SK-N-DZ (cell line): ENCODE results near the gene URI1.

Source experiments
- DNase-seq: peaks from one replicate; pipeline ENCODE4 v3.0.0-alpha.2; 2015; ENCODE audit warnings: low spot score
- small RNA-seq, 2 experiments: library from RNA; depleted of rRNA; stranded (forward); fragments of <200 nt; gene quantifications; one replicate each; pipeline ENCODE3, GENCODE V24; 2014

URI1 gene

GRCh38 chr19:30053558-30053957 is 111.5 kb downstream of the URI1 start:
- DNase-seq: no peak

DNA sequence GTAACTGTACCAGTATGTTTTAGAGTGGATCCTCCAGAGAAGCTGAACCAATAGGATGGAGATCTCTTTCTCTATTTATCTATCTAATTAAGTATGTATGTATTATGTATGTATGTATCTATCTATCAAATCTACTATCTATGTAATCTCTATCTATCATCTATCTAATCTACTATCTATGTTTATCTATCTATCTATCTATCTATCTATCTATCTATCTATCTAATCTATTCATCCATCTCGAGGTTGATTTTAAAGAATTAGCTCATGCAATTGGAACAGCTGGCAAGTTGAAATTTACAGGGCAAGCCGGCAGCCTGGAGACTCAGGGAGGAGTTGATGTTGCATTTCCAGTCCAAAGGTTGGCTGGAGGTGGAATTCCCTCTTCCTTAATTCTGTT is 112.2 kb downstream of the URI1 start:
- no peak for DNase-seq

- DNase-seq: no peak
These were observed 114.5 kb downstream of the URI1 start for GRCh38 chr19:30056580-30056979.

DNA sequence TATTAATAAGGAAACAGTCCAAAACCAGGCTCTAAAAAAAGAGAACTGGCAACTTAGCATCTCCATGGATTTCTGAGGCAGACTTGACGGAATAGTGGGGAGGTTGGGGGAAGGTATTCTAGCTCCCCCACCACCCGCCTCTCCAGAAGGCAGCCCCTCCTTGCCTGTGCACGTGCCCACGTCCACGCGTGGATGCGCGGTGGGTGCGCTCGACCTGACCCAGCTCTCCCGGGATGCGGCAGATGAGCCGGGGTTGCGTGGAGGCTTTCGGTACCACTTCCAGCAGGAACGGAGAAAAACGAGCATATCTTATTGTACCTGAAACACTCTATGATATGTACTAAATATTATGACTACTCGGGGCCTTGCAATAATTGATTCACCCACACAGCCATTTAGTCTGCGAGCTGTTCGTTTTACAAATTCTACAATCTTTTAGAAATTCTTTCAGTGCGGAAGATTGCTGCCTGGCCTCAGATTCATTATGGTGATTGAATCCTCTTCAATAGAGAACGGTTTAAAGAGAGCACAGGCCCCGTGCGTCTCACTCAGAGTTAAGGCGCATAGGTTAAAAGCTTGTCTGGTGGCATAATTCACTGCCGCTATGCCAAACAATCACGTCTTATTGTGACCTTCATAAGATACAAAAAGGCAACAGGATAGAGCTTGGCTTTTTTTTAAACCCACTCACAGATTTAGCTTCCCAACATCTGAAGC is 117.9 kb downstream of the URI1 start:
- DNase-seq: no peak

GRCh38 chr19:30060531-30061222 is 118.6 kb downstream of the URI1 start:
- DNase-seq: no peak

DNA sequence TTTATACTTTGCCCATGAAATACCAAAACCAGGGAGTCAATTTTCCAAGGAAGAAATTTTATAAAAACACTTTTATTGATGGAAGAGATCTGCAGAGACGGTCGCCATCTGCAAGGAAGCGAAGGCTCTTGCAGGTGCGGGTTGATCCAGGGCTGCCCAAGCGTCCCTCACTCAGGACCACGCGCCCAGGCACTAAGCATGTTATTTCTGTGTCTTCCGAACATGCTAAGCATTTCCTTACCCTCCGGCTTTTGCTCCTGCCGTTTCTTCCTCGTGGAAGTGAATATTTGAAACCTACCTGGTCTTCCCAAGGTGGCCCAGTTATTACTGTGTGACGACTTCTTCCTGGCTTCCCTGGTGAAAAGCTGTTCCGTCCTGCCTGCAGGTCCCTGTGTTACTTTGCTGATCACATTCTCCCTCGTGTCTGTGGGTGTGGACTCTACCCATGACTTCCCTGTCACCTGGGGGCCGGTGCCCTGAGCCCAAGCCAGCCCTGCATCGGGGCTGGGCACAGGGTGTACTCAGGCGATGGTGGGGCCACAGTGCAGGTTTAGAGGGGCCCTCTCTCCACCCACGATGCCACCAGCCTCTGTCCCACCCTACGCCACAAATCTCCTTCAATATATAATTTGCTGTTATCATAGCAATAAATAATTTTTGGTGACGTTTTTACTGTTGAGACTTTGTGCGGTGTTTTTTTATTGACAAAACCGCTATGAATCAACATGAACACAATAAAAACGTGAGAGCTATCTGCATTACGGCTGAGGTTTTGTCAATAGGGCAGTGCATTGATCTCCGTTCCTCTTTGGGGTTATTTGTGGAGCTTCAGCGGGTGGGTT is 119.4 kb downstream of the URI1 start:
- no peak for DNase-seq

DNA sequence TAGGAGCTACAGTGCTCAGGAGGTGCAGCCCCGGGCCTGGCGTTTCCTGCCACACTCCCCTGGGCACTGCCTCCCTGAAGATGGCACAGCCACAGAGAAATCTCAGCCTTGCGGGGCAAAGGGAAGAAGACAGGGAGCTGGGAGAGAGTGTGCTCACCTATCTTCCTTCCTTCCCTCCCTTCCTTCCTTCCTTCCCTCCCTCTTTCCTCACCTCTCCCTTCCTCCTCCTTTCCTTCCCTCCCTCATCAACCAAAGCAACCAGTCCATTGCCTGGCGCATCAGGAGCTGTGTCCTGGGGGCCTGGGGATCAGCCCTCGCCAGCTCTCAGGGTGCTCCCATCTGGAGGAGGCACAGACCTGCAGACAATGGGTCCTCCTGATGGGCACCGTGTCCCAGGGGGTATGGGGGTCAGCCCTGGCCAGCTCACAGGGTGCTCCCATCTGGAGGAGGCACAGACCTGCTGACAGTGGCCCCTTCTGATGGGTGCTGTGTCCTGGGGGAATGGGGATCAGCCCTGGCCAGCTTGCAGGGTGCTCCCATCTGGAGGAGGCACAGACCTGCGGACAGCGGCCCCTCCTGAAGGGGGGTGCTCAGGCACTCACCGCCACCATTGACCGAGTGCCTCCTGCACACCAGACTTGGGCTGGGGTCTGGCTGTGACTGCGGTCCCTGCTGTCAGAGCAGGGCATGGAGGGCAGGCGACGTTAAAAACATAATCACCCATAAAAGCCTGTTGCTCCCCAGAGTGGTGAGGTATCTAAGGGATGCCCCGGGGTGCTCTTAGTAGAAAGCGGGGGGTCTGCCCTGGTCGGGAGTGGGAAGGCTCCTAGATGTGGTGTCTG is 120.2 kb downstream of the URI1 start:
- DNase-seq: no peak

DNA sequence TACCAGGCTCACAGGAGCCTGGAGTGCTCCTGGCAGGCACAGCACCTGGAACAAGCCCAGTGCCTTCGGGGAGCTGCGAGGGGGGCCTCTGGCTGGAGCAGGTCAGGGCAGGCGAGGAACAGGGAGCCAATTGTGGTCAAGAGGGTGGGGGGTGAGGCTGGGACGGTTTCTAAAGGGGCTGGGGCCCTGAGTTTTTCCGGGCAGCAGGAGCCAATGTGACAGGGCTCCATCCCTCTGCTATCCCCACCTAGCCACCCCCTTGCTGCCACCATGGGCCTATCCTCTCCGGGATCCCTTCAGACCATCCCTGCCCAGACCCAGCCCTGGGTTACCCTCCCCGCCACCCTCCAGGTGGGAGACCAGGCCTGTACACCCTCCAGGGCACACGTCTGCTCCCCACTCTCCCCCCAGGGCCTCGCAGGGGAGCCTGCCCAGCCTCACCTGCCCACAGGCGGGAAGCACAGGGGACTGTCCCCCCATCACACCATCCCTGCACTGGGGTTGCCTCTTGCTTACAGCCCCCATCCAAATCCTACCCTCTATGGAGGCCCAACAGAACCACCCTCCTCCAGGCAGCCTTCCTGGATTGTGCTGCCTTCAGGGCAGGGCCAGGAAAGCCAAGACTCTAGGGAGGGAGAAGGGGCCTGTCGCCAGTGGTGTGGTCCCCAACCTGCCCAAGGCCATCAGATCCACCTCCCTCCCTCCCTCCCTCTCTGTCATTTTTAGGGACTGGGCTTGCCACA is 121.0 kb downstream of the URI1 start:
- no peak for DNase-seq

DNA sequence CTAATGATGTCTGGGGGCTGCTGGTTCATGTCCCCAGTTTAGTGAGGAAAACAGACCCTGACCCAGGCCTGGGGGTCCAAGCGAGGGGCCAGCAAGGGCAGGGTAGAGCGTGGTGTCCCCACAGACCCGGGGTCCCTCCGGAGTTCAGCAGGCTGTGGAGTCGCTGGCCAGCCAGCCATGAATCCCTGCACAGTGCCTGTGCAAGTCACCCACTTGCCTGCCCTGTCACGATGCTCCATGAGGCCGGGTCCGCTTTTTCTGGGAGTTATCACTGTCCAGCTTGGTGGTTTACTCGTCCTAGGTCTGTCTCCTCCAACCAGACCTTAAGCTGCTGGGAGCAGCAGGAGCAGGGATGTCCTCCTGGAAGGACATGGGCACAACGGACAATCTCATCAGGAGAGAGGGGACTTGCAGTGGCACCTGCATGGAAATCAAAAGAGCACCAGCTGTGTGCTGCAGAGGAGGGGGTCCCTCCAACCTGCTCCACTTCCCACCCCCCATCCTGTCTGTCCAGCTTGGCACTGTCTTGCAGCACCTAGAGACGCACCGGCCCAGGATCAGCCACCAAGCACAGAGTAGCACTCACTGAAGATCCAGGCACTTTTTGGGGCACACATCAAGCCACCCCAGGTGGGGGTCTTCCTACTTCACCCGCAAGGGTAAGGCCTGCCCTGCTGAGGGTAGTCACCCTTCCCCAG is 121.8 kb downstream of the URI1 start:
- no peak for DNase-seq

- DNase-seq: no peak
These were observed 122.3 kb downstream of the URI1 start for GRCh38 chr19:30064348-30064699.

DNA sequence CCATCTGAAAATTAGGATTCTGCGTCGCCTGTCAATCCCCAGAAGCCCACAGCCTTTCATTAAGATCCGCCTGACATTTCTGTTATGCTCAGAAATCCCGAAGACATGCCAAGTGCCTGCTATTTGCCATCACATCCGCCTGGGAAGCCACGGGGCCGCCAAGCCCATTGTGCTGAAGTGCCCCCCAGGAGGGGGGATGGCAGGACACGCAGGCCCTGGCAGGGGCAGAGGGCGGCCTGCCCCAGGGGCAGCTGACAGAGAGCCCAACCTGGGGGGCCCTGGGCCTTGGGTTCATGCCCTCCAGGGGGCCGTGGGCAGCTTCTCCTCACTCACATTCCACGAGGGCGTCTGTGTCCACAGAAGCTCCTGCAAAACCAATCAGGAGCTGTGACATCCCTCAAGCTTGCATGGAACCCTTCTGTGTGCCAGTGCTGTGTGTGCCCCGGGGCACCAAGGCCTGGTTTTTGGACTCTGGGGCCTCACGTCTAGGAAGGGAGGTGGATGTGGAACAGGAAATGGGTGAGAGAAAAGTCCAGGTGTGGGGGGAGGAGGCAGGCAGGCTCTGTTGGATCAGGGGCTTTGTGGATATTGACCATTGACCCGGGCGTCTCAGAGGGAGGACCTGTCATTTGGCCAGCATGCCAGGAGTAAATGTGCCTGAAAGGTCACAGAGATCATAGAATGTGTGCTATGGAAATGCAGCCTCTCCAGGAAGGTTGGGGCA is 122.9 kb downstream of the URI1 start:
- DNase-seq: no peak

DNA sequence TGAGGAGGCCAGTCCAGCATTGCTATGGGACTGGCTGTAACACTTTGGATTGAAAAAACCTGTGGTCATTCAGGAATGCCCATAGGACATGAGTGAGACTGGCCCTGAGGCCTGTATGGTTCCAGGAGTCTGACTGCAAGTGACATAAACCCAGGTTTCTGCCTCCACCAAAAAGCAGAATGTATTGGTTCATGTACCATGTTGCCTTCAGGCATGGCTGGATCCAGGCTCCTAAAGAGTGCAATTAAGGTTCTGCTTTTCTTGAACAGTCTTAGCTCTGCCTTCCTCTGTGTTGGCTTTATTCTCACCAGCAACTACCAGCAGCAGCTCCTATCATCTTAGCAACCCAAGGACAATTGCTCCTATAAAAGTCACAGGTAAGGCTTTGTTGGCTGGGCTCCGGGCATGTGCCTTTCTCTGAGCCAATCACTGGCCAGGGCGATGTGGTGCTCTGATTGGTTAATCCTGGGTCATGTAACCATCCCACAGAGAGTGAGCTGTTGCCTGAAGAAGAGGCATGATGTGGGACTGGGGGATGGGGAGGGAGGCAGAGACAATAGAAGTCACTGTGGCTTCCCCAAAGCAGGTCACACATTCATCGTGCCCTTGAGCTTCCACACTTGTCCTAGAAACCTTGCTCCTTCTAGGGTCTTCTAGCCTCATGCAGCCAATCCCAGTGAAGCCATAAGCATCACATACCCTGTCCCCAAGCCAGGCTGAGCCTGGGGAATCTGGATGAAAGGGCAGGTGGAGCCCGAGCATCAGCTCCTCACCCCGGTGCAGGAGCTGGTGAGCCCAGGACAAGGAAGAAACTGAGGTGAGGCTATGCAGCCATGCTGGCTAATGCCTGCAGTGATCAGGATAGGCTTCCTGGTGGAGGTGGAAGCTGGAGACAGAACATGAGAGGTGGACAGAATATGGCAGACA is 123.9 kb downstream of the URI1 start:
- DNase-seq: no peak

Small RNA genes lying within 50 kb of the gene (small RNA-seq; reads per million reads assigned to genes)
- gene AC008798.1 (0 reads per million in 2 experiments), gene TAF9P3 (0 reads per million in 2 experiments)
